ENCODE measurements around the gene ASTN2.

- TF ChIP-seq, protein P1, sequence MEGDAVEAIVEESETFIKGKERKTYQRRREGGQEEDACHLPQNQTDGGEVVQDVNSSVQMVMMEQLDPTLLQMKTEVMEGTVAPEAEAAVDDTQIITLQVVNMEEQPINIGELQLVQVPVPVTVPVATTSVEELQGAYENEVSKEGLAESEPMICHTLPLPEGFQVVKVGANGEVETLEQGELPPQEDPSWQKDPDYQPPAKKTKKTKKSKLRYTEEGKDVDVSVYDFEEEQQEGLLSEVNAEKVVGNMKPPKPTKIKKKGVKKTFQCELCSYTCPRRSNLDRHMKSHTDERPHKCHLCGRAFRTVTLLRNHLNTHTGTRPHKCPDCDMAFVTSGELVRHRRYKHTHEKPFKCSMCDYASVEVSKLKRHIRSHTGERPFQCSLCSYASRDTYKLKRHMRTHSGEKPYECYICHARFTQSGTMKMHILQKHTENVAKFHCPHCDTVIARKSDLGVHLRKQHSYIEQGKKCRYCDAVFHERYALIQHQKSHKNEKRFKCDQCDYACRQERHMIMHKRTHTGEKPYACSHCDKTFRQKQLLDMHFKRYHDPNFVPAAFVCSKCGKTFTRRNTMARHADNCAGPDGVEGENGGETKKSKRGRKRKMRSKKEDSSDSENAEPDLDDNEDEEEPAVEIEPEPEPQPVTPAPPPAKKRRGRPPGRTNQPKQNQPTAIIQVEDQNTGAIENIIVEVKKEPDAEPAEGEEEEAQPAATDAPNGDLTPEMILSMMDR (IDR thresholded peaks at IDR 0.05), result no peak
- no peak for TF ChIP-seq POLR2A (IDR thresholded peaks at IDR 0.05)
Observed at GRCh38 chr9:116482740-116483139, 932.1 kb downstream of the ASTN2 start.
